PC-3 (cell line): ENCODE results near the gene PRKCE. TPM values are rescaled to one million over a fixed set of nuclear protein-coding genes. Genes with fewer than 3 reads are reported as not detected.

ENCODE experiments used
- ATAC-seq: fragments of 200-7000 bp; cut with Tn5 transposase; 2 replicates; pipeline ENCODE4 v1.9.1; 2020; ENCODE audit warnings: mild to moderate bottlenecking, moderate library complexity
- BruUV-seq: library from RNA; stranded (reverse); fragments of 400-500 nt; replicated peaks from 2 replicates; lab custom pipeline; 2021; lab: Mats Ljungman, UMichigan
- CTCF ChIA-PET: fragments of 300-600 bp; sonication (Branson Sonifier 250); formaldehyde crosslinking; loops from one replicate; lab custom pipeline; 2022; ENCODE audit warnings: antibody characterized with exemption; lab: Charles Lee
- POLR2A ChIA-PET: fragments of 300-600 bp; sonication (Branson Sonifier 250); formaldehyde crosslinking; loops from one replicate; lab custom pipeline; 2022; ENCODE audit warnings: antibody characterized with exemption; ENCODE audit not compliant: unreplicated experiment; lab: Charles Lee
- DNase-seq: peaks from one replicate; pipeline ENCODE4 v3.0.0-alpha.2; 2015
- H2AFZ ChIP-seq: fragments of 300-600 bp; sonication (generic); 2 replicates; pipeline ENCODE4 v1.6.0; 2016; ENCODE audit warnings: antibody characterized with exemption, low read length
- H3F3A ChIP-seq: fragments of 300-600 bp; sonication (generic); one replicate; pipeline ENCODE4 v1.6.0; 2017; ENCODE audit warnings: antibody characterized with exemption, low read length, control low read depth, mild to moderate bottlenecking; ENCODE audit not compliant: unreplicated experiment
- H3K27ac ChIP-seq: fragments of 300-600 bp; sonication (generic); 2 replicates; pipeline ENCODE4 v1.5.1; 2016; ENCODE audit warnings: mild to moderate bottlenecking, low read length
- H3K27me3 ChIP-seq: fragments of 300-600 bp; sonication (generic); 2 replicates; pipeline ENCODE4 v1.6.1; 2016; ENCODE audit warnings: low read length, mixed read lengths
- H3K36me3 ChIP-seq: fragments of 300-600 bp; sonication (generic); 2 replicates; pipeline ENCODE4 v1.6.1; 2016; ENCODE audit warnings: low read depth, mixed run types, low read length, mixed read lengths
- H3K4me1 ChIP-seq: fragments of 300-600 bp; sonication (generic); 2 replicates; pipeline ENCODE4 v1.5.1; 2016; ENCODE audit warnings: low read length; ENCODE audit not compliant: insufficient read depth
- H3K4me2 ChIP-seq: fragments of 300-600 bp; sonication (generic); 2 replicates; pipeline ENCODE4 v1.6.0; 2016; ENCODE audit warnings: low read length
- H3K4me3 ChIP-seq: fragments of 300-600 bp; sonication (generic); 2 replicates; pipeline ENCODE4 v1.5.1; 2016; ENCODE audit warnings: mild to moderate bottlenecking, low read length, mixed read lengths
- H3K79me2 ChIP-seq: fragments of 300-600 bp; sonication (generic); 2 replicates; pipeline ENCODE4 v1.6.1; 2017; ENCODE audit warnings: low read length, mixed read lengths
- H3K9ac ChIP-seq: fragments of 300-600 bp; sonication (generic); 2 replicates; pipeline ENCODE4 v1.6.0; 2016; ENCODE audit warnings: mild to moderate bottlenecking, low read length
- H3K9me2 ChIP-seq: fragments of 300-600 bp; sonication (generic); replicated peaks from 2 replicates; pipeline ENCODE4 v1.6.1; 2016; ENCODE audit warnings: mixed run types, low read length, mixed read lengths
- H3K9me3 ChIP-seq: fragments of 300-600 bp; sonication (generic); 2 replicates; pipeline ENCODE4 v1.6.1; 2016; ENCODE audit warnings: low read length, mixed read lengths
- H4K20me1 ChIP-seq: fragments of 300-600 bp; sonication (generic); 2 replicates; pipeline ENCODE4 v1.6.1; 2016; ENCODE audit warnings: low read length, mixed read lengths
- CTCF ChIP-seq: fragments of 300-600 bp; sonication (generic); conservative IDR thresholded peaks from 2 replicates; pipeline ENCODE4 v1.5.1; 2017; ENCODE audit warnings: antibody characterized with exemption, low read depth, mild to moderate bottlenecking, low read length
- EZH2 ChIP-seq: fragments of 300-600 bp; sonication (generic); IDR thresholded peaks from one replicate; pipeline ENCODE4 v1.6.1; 2017; ENCODE audit warnings: antibody characterized with exemption, mild to moderate bottlenecking, low read length; ENCODE audit not compliant: unreplicated experiment
- EZH2phosphoT487 ChIP-seq: fragments of 300-600 bp; sonication (generic); IDR thresholded peaks from 2 replicates; pipeline ENCODE4 v1.6.1; 2018; ENCODE audit warnings: mild to moderate bottlenecking, antibody characterized with exemption, low read length, borderline replicate concordance
- intact Hi-C: fragments of 100-400 bp; cut with micrococcal nuclease; formaldehyde crosslinking; loops from 2 replicates; pipeline ENCODE4 v1.9.0; 2023
- total RNA-seq: library from RNA; depleted of rRNA; stranded (reverse); fragments of >200 nt; gene quantifications from 2 replicates; pipeline ENCODE4 v1.2.3, GENCODE V29; 2014

The PRKCE gene
- total RNA-seq, 1 experiment from 2014 or later: 7.0 TPM

DNA sequence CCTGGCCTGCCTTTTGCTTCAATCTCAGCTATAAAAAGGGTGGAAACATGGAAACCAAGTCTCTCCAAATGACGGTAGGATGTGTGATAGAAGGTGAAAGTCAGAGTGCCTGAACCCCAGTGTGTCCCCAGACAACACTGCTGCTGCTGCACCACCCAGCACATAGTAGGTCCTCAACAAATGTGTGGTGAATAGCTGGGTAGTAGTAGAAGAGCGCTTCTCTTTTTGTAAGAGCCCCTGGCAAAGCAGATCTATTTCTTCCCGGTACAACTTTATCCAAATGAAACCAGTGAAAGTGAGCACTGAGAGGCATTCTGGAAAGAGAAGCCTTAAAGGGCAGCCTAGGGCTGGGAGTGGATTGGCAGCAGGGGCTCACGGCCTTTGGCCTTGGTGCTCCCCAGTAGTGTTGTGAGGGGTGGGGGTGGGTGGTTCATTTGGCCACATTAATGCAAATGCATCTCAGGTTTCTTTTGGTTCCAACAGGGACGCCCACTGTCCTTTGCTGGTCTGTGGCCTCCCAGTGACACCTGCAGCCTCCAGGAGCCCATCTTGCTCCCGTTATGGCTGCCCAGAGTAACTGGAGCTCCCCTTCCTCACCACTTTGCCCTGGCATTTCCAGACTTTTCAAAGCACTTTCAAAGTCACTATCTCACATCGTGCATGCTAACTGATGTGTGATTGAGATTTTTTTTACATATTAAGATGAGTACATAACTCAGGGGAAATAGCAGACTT, 341.4 kb downstream of the PRKCE start:
- H3K36me3 ChIP-seq: peaks cover 3% of the 10 kb centered on the region; the same call in 1 of the 2 replicates
- TF ChIP-seq CTCF: no peak
- TF ChIP-seq EZH2: no peak
- no peak for TF ChIP-seq EZH2phosphoT487
- no peaks in the 10 kb centered on the region for H4K20me1 ChIP-seq
- H3K4me2 ChIP-seq: peak overlapping the region; percentile 66
- no TSS peak for BruUV-seq
- ChIA-PET CTCF (interaction anchor here (0.6 to 1.9 kb wide), 12 partner anchors 17 to 1791 kb away, joined by 3 to 16 read pairs (median 3); no protein-coding TSS in a partner anchor), POLR2A (interaction anchor here (0.6 to 0.8 kb wide), 5 partner anchors 57 to 652 kb away, joined by 3 to 8 read pairs (median 5); no protein-coding TSS in a partner anchor)
- intact Hi-C loops: loop anchor here (1.0 to 5.0 kb wide), 8 partner anchors 29 to 468 kb away; partner anchors contain the start of gene EPAS1
- no peaks in the 10 kb centered on the region for H3K27me3 ChIP-seq
- H3K4me1 ChIP-seq: peaks cover 30% of the 10 kb centered on the region
- H2AFZ ChIP-seq: no peak overlapping the region
- H3K4me3 ChIP-seq: no peak overlapping the region; the same call in 1 of the 2 replicates
- peak overlapping the region; percentile 92 for H3K27ac ChIP-seq
- no peaks in the 10 kb centered on the region for H3K79me2 ChIP-seq
- peak overlapping the region; percentile 60 for H3K9ac ChIP-seq
- DNase-seq: no peak
- H3K9me3 ChIP-seq: peaks cover 6% of the 10 kb centered on the region; the same call in 1 of the 2 replicates
- peak; percentile 12; the same call in 1 of the 2 replicates for ATAC-seq
- H3K9me2 ChIP-seq: no peaks in the 10 kb centered on the region
- H3F3A ChIP-seq: no peaks in the 10 kb centered on the region

GRCh38 chr2:45993476-45993991, 342.1 kb downstream of the PRKCE start:
- Histone ChIP-seq H3K4me3 (no peak overlapping the region), H3F3A (no peaks in the 10 kb centered on the region), H3K4me2 (peak overlapping the region; percentile 66), H3K79me2 (no peaks in the 10 kb centered on the region), H3K9me2 (no peaks in the 10 kb centered on the region), H2AFZ (no peak overlapping the region), H3K36me3 (peaks cover 3% of the 10 kb centered on the region; the same call in 1 of the 2 replicates), H3K27me3 (no peaks in the 10 kb centered on the region), H3K9me3 (peaks cover 6% of the 10 kb centered on the region; the same call in 1 of the 2 replicates), H4K20me1 (no peaks in the 10 kb centered on the region), H3K9ac (peak overlapping the region; percentile 60; the same call in 1 of the 2 replicates), H3K4me1 (peaks cover 30% of the 10 kb centered on the region), H3K27ac (peak overlapping the region; percentile 92)
- ATAC-seq: no peak
- no TSS peak for BruUV-seq
- ChIA-PET POLR2A (interaction anchor here (0.6 kb wide), 1 partner anchor 652 kb away, joined by 3 read pairs; no protein-coding TSS in a partner anchor), CTCF (interaction anchor here (0.7 to 1.9 kb wide), 4 partner anchors 301 to 1792 kb away, joined by 3 to 7 read pairs (median 4); no protein-coding TSS in a partner anchor)
- intact Hi-C loops: loop anchor here (1.0 to 5.0 kb wide), 5 partner anchors 69 to 467 kb away; partner anchors contain the start of gene EPAS1
- TF ChIP-seq EZH2 (no peak), EZH2phosphoT487 (no peak), CTCF (peak; percentile 91)
- DNase-seq: peak; percentile 86
